ENCODE results near the gene PARP2. TPM values are rescaled to one million over a fixed set of nuclear protein-coding genes. Genes with fewer than 3 reads are reported as not detected.

PARP2 gene
- total RNA-seq, 1 donor from 2014 or later = 4.6 TPM

DNA sequence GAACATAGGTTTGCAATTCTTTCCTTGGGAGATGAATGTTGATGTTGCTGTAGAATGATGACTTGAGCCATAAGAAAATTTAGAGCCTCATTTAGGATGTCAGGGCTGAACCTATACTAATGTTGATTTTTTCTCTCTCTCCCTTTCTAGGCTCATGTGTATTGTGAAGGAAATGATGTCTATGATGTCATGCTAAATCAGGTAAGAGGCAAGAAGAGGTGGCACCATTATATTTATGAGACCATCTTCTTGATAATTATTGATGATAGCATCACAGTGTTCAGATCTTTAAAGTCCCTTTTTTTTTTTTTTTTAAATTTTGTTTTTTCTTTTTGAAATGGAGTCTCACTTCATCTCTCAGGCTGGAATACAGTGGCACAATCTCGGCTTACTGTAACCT lies 3.3 kb downstream of the PARP2 start:
- no peak for DNase-seq (ENCODE audit: low read depth in 2 of 2)

DNA sequence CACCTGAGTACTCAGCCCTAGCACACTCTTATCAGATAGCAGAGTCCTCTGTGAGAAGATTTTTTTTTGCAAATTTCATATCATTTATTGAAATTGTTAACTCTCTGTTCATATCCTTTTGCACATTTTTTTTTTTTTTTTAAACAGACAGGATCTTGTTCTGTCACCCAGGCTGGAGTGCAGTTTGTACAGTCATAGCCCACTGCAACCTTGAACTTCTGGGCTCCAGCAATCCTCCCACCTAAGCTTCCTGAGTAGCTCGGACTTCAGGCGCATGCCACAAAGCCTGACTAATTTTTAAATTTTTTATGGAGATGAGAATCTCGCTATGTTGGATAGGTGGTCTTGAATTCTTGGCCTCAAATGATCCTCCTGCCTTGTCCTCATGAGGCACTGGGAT lies 4.3 kb downstream of the PARP2 start:
- DNase-seq (ENCODE audit: low read depth in 2 of 2) = no peak

DNA sequence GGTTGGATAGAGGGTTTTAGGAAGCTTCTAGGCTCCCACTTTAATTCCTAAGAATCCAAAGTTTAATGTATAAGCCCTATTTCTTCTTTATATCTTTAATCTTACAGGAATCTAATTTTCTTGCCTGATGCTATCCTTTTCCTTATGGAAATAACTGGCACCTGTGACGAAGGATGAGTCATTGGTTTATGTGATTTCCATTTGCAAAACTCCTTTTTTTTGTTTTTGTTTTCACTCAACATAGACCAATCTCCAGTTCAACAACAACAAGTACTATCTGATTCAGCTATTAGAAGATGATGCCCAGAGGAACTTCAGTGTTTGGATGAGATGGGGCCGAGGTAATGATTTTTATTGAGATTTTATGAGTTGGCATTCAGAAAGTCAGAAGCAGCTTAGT lies 6.8 kb downstream of the PARP2 start:
- peak in 1 of 2 donors; percentile 49 for DNase-seq (ENCODE audit: low read depth in 2 of 2)

DNA sequence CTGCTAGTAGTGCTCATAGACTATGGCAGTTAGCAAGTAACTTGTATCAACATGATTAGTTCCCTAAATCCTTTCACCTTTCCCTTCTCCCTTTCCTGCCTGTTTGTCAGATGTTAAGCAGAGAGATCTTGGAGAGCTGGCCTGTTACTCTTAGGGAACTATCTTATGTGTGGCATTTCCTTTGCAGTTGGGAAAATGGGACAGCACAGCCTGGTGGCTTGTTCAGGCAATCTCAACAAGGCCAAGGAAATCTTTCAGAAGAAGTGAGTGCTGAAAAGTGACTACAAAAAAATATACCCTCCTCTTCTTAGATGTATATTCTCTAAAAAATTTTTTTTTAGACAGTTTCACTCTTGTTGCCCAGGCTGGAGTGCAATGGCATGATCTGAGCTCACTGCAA lies 7.4 kb downstream of the PARP2 start:
- peak; percentile 35 to 36 for DNase-seq (ENCODE audit: low read depth in 2 of 2)

DNA sequence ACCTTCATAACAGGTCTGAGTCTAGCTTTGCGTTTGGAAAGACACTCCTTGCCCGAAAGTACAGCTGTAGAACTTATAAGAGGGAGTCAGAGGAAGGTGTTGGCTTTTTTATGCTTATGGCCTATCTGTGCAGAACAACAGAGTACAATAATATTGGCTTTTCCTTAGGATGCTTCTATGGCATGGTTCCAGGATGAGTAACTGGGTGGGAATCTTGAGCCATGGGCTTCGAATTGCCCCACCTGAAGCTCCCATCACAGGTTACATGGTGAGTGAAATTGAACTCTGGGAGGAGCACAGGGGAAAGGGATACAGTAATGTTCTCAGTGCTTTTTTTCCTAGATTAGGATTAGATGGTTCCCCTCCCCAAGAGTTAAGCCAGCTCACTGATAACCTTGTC lies 13.0 kb downstream of the PARP2 start:
- DNase-seq (ENCODE audit: low read depth in 2 of 2) = no peak

DNA sequence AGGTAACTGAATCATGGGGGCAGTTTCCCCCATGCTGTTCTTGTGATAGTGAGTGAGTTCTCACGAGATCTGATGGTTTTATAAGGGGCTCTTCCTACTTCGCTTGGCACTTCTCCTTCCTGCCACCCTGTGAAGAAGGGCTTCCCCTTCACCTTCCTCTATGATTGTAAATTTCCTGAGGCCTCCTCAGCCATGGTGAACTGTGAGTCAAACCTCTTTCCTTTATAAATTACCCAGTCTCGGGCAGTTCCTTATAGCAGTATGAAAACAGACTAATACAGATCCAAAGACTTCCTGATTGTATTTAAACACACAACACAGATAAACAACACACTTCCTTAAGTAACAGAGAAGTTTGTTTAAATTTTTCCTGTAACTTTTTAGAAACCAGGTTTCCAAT lies 15.0 kb downstream of the PARP2 start:
- peak in 1 of 2 donors; percentile 57 for DNase-seq (ENCODE audit: low read depth in 2 of 2)

DNA sequence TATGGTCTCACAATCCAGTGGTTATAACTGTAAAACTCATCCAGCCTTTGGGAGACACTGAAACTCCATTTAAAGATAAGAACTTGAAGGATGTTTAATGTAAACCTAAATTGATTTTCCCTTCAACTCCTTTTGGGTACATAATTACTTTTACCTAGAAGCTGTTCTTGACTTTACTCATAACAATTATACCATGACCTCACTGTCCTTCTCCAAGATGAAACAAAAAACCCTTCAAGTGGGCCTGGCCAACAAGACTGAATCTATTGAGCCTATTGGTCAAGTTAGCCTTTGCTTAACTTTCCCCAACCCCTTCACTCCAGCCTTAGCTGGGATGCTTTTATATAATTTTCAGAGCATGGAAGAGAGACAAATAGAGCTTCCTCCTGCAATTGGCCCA lies 22.5 kb downstream of the PARP2 start:
- DNase-seq (ENCODE audit: low read depth in 2 of 2) = no peak

DNA sequence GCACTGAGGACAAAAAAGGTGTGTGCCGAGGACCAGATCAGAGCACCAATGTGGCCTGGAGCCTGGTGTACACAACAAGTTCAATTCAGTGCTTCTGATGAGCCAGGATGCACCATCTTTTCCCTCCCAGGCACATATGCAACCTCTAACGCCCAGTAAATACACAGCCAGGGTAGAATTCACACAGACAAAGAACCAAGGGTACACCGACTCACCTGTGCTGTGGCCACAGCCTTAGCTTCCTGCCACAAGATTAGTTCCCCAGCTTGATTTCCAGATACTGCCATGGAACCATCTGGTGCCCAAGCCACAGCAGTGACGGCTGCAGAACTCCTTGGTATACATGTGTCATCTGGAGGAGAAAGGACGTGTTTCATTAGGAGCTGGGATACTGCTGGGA lies 29.4 kb downstream of the PARP2 start:
- DNase-seq (ENCODE audit: low read depth in 2 of 2) = no peak

DNA sequence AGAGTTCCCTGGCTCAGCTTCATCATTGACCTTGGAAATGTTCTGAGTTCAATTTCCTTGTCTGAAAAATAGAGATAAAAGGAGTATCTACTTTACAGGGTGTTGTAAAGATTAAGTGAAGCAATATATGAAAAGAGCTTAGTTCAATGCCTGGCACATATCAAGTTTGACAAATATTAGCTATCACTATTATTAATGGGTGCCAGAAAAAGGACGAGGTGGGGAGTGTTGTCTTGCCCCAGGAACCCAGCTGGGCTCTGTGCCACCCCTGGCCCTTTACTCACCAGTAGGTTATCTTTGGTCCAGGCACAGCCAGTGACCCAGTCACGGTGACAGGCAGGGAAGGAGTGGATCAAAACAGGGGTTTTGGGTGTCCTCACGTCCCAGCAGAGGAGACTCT lies 32.0 kb downstream of the PARP2 start:
- no peak for DNase-seq (ENCODE audit: low read depth in 2 of 2)

DNA sequence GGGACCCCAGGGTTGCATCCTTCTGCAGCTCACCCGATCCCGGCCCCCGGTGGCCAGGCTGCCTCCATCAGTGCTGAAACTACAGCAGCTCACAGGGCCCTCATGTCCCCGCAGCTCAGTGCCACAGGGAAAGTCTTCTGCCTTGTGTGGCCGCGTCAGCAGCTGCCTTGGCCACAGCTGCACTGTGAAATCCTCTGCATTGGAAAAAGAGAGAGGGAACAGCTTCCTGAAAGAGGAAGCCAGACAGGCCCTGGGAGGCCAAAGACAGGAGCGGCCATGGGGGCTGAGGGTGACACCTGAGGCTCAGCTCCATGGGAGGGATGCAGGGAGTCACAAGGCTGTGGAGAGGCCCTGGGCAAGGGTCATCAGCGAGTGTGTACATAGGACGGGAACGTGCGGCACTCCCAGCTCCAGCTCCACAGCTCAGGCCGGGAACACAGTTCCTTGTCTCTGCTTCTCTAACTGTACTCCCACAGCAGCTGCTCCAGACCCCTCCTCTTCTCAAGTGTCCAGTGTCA lies 32.7 kb downstream of the PARP2 start:
- no peak for DNase-seq (ENCODE audit: low read depth in 2 of 2)

DNA sequence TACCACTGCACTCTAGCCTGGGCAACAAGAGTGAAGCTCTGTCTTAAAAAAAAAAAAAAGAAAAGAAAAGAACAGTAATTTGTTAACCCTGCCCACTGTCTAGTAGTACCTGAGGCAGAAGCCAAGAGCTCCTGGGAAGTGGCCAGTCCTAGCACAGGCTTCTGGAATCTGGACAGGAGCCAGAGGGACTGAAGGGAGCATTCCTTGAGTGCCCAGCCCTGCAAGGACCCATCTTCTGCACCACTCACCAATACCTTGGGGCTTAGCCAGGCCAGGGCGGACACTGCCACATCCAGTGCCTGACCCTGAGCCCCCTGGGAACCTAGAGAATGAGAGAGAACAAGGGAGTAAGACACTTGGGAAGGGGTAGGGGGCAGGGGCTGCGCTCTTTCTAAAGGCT lies 33.7 kb downstream of the PARP2 start:
- no peak for DNase-seq (ENCODE audit: low read depth in 2 of 2)

DNA sequence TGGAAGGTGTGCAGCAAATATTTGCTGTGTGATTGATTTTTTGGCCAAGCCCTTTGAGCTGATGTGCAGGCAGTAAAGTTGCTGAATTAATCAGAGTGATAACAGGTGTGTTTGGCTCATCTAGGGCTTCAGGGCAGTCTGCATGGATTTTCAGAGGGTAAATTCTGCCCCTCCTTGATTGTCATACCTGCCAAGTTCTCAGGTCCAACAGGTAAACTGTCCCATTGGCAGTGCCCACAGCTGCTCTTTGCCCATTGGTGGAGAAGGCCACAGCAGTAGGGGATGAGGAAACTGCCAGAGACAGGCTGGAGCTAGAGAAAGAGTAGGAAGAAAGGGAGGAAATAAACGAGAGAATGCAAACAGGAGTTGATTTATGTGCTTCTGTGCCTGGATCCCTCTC lies 36.3 kb downstream of the PARP2 start:
- no peak for DNase-seq (ENCODE audit: low read depth in 2 of 2)

DNA sequence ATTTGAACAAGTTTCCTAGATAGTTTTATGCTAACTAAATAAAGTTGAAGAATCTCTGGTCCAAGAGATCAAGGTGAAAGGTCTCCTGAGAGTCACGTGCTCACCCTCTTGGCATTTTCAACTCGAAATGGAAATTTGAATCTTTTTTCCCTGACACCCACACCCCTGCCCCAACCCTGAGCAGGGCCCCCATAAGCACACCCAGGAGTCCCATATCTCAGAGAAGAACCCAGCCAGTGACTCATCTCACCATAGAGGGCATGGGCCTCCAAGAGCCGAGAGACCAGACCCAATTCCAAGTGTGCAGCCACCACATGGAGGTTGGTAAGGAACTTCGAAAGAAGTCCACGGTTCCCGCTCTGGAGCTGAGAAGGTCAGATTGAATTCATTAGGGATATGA lies 37.2 kb downstream of the PARP2 start:
- DNase-seq (ENCODE audit: low read depth in 2 of 2) = no peak

DNA sequence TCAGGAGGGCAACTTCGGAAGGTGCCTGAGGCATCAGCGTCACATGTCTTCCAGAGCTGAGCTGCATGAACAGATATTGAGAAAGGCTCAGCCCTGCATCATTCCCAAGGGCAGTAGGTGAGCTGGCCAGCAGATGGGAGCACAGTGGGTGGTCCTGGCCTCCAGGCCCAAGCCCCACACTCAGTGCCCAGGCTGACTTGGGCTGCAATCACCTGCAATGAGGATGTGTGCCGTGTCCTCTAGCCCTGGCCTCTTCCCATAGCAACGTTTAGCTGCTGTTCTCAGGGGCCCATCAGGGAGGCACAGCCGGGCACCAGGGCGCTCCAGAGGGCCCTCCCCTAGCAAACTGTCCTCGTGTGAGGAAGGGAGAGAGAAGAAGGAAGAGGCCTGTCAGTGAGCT lies 37.9 kb downstream of the PARP2 start:
- DNase-seq (ENCODE audit: low read depth in 2 of 2) = no peak

DNA sequence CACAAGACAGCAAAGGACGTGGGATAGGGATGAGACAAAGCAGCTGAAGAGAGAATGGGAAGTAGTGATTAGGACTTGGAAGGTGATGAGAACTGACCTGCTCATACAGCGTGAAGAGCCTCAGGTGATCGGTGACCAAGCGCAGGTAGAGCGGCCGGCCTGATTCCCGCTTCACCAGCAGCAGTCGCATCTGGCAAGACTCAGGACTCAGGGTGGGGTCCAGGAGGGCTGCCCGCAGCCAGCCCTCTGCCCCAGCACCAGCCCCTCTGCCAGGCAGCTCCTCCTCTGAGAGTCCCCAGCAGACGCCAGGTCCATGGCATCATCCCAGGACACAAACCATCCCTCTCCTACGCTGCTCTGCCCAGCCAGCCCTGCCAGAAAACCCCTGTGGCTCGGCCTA lies 39.1 kb downstream of the PARP2 start:
- no peak for DNase-seq (ENCODE audit: low read depth in 2 of 2)

DNA sequence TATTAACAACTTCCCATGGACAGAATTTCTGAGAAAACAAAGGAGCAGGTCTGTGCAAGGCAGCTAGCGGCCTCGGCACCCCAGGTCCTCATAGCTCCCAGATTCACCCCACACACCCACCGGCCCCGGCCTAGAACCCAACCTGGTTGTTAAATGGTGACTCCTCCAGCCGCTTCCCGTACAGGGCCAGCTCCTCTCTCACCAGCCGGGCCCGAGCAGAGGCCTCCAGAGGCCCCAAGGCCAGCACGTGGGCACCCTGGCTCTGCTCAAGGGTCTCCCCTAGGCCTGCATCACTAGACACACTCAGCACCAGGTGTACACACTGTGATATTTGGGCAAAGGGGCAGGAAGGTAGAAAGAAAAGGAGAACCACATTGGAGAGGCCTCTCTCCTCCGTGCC lies 39.6 kb downstream of the PARP2 start:
- no peak for DNase-seq (ENCODE audit: low read depth in 2 of 2)

DNA sequence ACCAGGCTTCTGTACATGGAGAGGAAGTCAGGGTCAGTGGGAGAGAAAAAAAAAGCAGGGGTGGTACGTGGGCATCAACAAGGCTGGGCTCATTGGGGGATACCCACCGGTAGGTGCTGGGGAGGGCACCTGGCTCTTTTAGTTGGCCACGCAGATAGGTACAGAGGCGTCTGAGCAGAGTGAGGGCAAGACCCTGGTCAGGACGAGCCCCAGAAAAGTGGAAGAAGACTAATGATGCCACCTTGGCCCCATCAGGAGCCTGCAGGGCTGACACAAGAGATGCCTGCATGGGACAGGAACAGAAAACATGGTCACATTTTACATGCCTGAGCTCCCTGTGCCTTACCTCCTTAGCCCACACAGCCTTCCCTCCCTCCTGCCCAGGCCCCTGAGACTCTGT lies 40.2 kb downstream of the PARP2 start:
- DNase-seq (ENCODE audit: low read depth in 2 of 2) = no peak

DNA sequence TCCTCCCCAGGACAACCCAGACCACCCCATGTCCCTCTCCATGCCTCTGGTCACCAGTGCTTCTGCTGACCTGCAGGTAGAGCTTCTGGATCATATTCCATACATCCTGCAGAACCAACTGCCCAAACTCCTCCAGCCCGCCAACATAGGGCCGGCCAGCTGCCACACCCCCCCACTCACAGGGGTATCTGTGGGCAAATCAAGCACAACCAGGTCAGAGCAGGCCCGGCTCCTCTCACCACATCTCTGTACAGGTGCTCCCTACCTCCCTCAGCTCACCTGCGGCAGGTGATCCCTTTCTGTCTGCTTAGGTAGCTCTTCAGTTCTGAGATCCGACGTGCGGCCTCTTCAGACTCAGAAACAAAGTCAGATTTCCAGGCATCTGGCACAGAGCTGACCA lies 40.9 kb downstream of the PARP2 start:
- DNase-seq (ENCODE audit: low read depth in 2 of 2) = no peak

DNA sequence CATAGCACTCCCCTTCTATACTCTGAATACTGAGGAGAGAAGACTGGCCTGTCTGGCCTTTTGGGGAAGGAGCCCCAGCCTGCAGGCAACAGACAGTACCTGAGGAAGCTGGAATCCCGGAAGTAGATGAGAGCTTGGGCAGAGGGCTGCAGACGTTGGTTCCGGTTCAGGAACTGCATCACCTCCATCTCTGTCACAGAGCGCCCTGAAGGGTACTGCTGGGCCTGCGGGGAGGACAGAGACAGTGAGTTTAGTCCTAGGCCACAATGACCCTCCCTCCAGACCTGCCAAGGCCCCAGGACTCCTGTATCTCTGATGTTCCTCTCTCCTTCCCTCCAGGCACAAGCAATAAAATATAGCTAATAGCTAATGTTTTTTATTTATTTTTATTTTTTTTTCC lies 41.5 kb downstream of the PARP2 start:
- DNase-seq (ENCODE audit: low read depth in 2 of 2) = no peak

DNA sequence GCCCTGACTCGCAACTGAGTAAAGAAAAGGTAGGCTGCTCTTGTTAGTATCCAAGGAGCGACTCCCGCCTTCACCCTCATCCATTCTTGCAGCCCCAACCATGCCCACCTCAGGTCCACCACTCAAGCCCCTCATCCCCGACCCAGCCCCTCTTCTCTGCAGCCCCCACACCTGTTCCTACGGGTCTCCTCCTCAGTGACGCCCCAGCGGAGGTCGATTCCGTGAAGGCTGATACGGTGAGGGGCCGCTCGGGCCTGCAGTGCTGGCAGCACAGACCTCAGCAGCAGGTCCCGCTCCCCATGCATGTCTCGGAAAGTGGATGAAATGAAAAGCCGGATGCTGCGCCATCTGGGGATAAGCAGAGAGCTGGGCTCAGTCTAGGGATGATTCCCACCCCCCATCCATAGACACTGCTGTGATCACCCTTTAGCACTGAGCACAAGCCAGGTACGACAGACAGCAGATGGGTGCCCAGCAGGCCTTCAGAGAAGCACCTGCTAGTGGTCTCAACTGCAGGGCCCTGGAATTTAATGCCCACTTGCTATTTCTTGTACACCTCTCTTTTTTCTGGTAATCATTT lies 42.9 kb downstream of the PARP2 start:
- no peak for DNase-seq (ENCODE audit: low read depth in 2 of 2)

DNA sequence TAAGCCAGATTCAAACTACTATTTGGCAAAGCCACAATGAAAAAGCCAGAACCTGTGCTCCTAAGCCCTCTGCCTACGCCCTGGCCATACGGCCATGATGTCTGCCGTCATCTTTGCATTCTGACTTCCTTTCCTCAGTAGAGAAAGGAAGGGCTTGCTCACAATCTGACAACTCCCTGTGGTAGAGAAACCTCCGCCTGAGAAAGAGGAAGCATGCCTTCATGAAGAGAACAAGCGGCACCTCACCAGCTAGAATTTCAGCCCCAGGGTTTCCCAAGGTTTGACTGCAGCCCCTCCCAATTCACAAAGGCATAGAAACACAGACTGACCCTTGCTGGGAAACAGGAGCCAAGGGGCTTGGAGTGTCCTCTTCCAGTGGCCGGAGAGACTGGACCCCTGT lies 44.1 kb downstream of the PARP2 start:
- no peak for DNase-seq (ENCODE audit: low read depth in 2 of 2)

DNA sequence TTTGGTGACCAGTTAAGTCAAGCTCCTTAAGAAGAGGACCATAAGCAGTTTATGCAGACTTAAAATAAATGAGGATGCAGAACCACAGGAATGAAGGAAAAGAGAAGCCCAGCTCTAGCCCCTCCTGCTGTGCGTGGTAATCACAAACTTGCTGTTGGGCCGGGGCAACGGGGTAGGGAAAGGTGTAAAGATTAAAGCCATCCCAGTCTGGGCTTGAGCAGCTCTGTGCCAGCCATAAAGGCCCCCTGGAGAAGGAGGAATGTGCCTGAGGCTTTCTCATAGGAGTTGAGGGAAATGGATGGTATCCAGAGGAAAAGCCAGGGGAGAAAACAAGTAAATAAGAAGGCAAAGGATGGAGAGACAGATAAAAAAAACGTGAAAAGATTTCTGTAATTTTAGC lies 44.7 kb downstream of the PARP2 start:
- DNase-seq (ENCODE audit: low read depth in 2 of 2) = no peak

DNA sequence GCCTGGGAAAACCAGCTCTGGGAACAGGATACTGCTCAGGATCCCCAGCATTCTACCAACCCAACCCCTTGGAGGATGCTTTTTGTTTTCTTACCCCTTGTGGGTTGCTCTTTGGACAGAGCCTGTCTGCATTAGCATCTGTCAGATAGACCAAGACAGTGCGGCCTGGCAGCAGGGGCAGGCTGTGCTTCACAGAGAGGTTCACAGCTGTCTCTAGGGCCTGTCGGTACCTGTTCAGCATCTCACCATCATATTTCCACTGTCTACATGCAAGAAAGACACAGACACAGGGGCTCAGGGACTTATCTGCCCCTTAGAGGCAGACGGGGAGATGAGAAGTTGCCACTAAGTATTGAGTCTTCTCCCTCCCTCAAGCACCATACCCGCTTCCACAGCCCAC lies 48.1 kb downstream of the PARP2 start:
- DNase-seq (ENCODE audit: low read depth in 2 of 2) = no peak

DNA sequence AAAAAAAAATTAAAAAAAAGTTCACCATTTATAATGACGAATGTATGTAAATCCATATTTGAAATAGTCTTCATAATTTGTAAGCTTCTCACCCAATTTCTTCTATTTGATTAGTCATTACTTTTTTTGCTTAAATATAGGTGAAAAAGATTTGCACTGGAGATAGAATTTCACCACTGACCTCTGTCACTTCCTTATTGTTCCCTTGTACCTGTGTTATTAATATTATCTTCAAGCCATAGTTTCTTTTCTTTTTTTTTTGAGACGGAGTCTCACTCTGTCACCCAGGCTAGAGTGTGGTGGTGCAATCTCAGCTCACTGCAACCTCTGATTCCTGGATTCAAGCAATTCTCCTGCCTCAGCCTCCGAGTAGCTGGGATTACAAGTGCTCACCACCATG lies 54.1 kb downstream of the PARP2 start:
- no peak for DNase-seq (ENCODE audit: low read depth in 2 of 2)

Data from lung microvascular endothelial cell (primary cell).